NT2/D1 (cell line): ENCODE measurements around the gene ADAMTS20.

ENCODE experiments used
- DNase-seq: peaks from one replicate; pipeline ENCODE4 v3.0.0-alpha.2; 2011; ENCODE audit warnings: low read depth, low spot score
- H3K27me3 ChIP-seq: 2 replicates; pipeline ENCODE4 v1.6.0; 2011; ENCODE audit warnings: mild to moderate bottlenecking; ENCODE audit not compliant: insufficient read length, insufficient read depth
- H3K36me3 ChIP-seq: 2 replicates; pipeline ENCODE4 v1.6.1; 2011; ENCODE audit warnings: mild to moderate bottlenecking, low read length, mixed read lengths; ENCODE audit not compliant: insufficient read depth, insufficient read length
- H3K4me1 ChIP-seq: 2 replicates; pipeline ENCODE4 v1.5.1; 2011; ENCODE audit not compliant: insufficient read depth, insufficient read length
- H3K4me3 ChIP-seq: 2 replicates; pipeline ENCODE4 v1.5.1; 2011; ENCODE audit warnings: low read depth; ENCODE audit not compliant: insufficient read length
- H3K9ac ChIP-seq: 2 replicates; pipeline ENCODE4 v1.6.0; 2011; ENCODE audit warnings: low read depth; ENCODE audit not compliant: insufficient read length
- H3K9me3 ChIP-seq: 2 replicates; pipeline ENCODE4 v1.5.1; 2011; ENCODE audit warnings: mild to moderate bottlenecking, low read length; ENCODE audit not compliant: insufficient read depth
- SUZ12 ChIP-seq: IDR thresholded peaks from 2 replicates; pipeline ENCODE4 v1.6.1; 2011; ENCODE audit not compliant: insufficient read length, insufficient read depth; ENCODE audit errors: extremely low read depth
- YY1 ChIP-seq: IDR thresholded peaks from 2 replicates; pipeline ENCODE4 v1.6.1; 2011; ENCODE audit not compliant: insufficient read length, insufficient read depth
- ZNF274 ChIP-seq: IDR thresholded peaks from 2 replicates; pipeline ENCODE4 v1.6.1; 2011; ENCODE audit warnings: mild to moderate bottlenecking, low read depth, low read length

ADAMTS20 gene

DNA sequence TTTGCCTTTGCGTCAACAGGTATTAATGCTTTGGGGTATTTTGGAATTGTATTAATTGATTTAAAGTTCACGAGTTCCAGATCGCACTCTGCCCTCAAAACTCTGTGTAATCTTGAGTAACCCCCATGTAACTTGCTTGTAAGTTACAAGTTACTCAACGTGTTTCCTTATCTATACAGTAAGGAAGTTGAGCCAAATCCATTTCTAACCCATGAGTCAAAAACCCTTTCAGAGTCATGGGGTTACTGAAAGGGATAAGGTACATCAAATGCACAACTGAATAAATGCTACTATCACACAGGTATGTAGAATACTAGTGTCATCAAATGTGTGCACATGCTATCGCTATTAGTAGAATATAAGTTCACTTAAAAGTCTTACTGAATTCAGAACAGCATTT is 28.6 kb upstream of the ADAMTS20 start:
- H3K36me3 ChIP-seq = no peaks in the 10 kb centered on the region
- H3K9me3 ChIP-seq = no peaks in the 10 kb centered on the region
- H3K9ac ChIP-seq = no peak overlapping the region
- no peak overlapping the region for H3K4me3 ChIP-seq
- DNase-seq = no peak
- no peaks in the 10 kb centered on the region for H3K4me1 ChIP-seq
- no peaks in the 10 kb centered on the region for H3K27me3 ChIP-seq
- TF ChIP-seq ZNF274 (no peak), YY1 (no peak), SUZ12 (no peak)

DNA sequence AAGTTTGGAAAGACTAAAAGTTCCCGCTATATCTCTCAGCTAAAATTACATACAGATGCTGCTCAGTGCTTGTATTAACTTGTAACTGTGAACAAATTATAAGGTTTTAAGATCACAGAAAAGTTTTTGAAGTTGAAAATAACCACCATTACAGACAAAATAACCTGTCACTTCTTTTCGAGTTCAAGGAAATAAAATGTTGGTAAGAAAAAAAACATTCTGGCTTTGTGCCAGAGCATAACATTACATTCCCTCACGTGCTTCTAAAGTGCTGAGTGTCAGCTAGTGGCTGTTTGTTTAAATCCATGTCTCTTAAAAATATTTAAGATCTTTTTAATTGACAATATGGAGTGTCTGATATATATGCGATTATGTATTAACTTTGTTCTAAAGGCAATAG is 27.2 kb upstream of the ADAMTS20 start:
- Histone ChIP-seq H3K9ac (no peak overlapping the region), H3K36me3 (no peaks in the 10 kb centered on the region), H3K27me3 (no peaks in the 10 kb centered on the region), H3K4me3 (no peak overlapping the region), H3K9me3 (no peaks in the 10 kb centered on the region), H3K4me1 (no peaks in the 10 kb centered on the region)
- DNase-seq = no peak
- TF ChIP-seq ZNF274 = no peak

DNA sequence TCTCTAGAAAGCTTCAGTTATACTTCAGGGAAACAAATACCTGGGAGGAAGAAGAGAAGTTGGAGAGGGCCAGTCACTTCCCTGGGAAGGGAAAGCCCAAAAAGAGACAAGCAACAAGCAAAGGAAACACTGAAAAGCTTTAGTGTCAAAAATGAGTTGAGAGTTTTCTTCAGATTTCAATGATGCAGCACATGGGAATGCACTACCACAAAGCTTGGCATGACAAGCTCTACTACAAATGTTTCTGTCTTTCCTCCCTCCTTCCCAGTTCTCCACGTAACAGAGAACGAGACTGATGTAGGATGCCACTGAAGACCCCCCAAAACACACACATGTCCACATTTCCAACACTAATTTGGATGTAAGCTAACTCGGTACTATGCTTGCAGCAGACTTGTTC is 26.8 kb upstream of the ADAMTS20 start:
- TF ChIP-seq ZNF274 (no peak), SUZ12 (no peak), YY1 (no peak)
- Histone ChIP-seq H3K9ac (no peak overlapping the region), H3K27me3 (no peaks in the 10 kb centered on the region), H3K4me1 (no peaks in the 10 kb centered on the region), H3K36me3 (no peaks in the 10 kb centered on the region), H3K4me3 (no peak overlapping the region), H3K9me3 (no peaks in the 10 kb centered on the region)
- no peak for DNase-seq

DNA sequence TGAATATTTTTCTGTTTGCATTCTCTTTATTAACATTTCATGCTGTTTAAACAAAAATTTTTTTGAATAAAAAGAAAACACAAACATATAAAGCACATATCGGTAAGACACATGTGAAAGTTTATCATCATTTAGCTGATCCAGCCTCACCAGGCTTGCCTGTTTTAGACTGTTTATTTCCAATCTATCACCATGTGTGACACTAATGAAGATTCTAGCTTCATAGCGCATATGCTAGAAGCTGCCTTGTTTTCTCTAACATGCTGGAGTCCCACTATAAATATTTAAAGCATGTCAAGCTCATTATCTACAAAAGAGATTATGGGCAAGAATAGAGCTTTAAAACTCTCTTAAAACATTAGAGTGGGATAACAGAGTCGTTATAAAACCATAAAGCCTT is 25.4 kb upstream of the ADAMTS20 start:
- TF ChIP-seq SUZ12 = no peak
- no peak for TF ChIP-seq ZNF274
- TF ChIP-seq YY1 = no peak
- Histone ChIP-seq H3K9me3 (no peaks in the 10 kb centered on the region), H3K4me1 (no peaks in the 10 kb centered on the region), H3K27me3 (no peaks in the 10 kb centered on the region), H3K36me3 (no peaks in the 10 kb centered on the region), H3K4me3 (no peak overlapping the region), H3K9ac (no peak overlapping the region)
- no peak for DNase-seq

DNA sequence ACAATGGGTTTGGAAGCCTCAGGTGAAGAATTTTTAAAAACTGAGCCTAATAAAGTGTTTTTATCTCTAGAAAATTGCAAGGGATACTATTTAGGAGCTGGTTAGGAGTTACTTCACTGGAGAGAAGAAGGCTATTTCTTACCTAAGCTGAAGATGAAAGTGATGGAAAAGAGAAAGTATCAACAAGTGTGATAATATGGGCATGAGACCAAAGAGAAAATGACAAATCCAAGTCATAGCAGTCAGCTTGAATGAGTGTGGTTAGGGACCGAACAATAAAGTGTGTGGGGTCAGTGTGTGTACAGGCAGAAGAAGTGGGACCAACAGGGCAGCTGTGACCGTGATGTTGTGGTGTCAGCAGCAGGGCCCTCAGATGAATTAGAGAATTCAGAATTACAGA is 24.2 kb upstream of the ADAMTS20 start:
- Histone ChIP-seq H3K27me3 (no peaks in the 10 kb centered on the region), H3K9me3 (no peaks in the 10 kb centered on the region)

DNA sequence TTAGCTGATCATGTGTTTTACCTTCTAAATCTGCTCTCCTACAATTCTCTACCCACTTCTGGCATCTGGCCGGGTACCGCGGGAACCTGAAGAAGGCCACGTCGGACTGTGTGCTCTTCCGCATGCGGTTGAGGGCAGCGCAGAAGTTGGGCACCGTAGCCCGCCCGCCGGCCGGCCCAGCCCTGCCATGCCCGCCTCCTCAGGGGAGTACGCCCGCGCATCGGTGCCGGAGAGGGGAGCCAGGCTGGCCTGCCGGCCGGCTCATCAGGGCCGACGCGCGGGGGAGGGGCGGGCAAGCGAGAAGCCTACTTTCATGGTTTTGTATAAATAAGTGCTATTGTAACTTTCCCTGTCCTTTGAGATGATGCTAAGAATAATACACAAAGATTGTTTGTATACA is 19.9 kb upstream of the ADAMTS20 start:
- H3K36me3 ChIP-seq = no peaks in the 10 kb centered on the region
- H3K4me1 ChIP-seq = no peaks in the 10 kb centered on the region
- TF ChIP-seq ZNF274 (no peak), YY1 (no peak), SUZ12 (no peak)
- no peak for DNase-seq
- H3K27me3 ChIP-seq = no peaks in the 10 kb centered on the region
- no peak overlapping the region for H3K4me3 ChIP-seq
- no peaks in the 10 kb centered on the region for H3K9me3 ChIP-seq
- no peak overlapping the region for H3K9ac ChIP-seq

More for the DNA sequence above, 24.2 kb upstream of the ADAMTS20 start:
- H3K4me1 ChIP-seq = no peaks in the 10 kb centered on the region
- no peak overlapping the region for H3K4me3 ChIP-seq
- no peak overlapping the region for H3K9ac ChIP-seq
- TF ChIP-seq YY1 (no peak), SUZ12 (no peak), ZNF274 (no peak)
- H3K36me3 ChIP-seq = no peaks in the 10 kb centered on the region
- no peak for DNase-seq

DNA sequence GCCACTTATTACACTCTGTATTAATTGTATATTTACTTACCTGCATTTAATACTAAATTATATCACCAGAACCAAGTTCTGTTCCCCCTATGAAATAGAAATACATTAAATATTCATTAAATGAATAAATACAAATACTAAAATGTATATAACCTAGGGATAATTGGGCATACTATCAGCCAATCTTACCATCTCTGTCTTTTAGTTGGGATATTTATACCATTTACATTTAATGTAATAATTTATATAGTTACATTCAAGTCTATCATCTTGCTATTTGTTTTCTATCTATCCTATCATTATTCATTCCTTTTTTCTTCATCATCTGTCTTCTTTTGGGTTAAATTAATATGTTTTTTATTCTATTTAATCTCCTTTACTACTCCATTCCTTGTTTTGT is 4.1 kb upstream of the ADAMTS20 start:
- DNase-seq = no peak
- TF ChIP-seq SUZ12 (no peak), ZNF274 (no peak), YY1 (no peak)
- no peaks in the 10 kb centered on the region for H3K36me3 ChIP-seq
- H3K9me3 ChIP-seq = peaks cover 18% of the 10 kb centered on the region
- H3K4me3 ChIP-seq = no peak overlapping the region
- H3K9ac ChIP-seq = no peak overlapping the region
- peaks cover 27% of the 10 kb centered on the region for H3K27me3 ChIP-seq
- no peaks in the 10 kb centered on the region for H3K4me1 ChIP-seq

DNA sequence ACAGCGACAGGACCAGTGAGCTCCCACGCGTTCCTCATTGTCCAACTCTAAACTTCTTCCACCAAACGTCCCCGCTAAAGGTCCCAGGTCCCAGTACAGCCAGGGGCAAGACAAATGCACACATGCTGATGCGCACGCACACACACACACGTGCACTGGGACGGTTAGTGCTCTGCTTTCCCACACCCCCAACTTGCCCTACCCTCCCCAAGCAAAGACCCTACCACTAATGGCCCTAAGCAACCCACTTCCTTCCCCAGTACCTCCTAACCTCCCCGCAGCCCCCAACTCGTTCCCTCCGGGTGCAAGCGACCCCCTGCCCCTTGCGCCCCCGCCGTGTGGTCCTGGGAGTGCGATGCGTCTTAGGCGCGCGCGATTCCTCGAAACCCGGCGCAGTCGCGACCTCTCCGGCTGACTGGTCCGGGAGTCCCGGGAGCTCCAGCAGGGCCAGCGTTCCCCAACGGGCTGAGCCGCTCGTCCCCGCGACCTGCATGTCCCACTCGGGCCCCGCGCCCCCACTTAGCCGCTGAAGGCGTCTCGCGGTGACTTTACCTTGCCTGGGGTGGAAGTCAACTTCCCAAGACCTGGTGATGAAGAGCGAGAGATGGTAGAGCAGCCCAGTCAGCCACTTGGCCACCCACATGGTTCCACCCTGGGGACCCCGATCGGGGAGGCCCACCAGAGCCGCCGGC is 578 bp downstream of the ADAMTS20 start:
- Histone ChIP-seq H3K36me3 (no peaks in the 10 kb centered on the region), H3K9ac (peak overlapping the region; percentile 85), H3K9me3 (peaks cover 10% of the 10 kb centered on the region; the same call in 1 of the 2 replicates), H3K27me3 (peaks cover 36% of the 10 kb centered on the region), H3K4me3 (peak overlapping the region; percentile 85), H3K4me1 (no peaks in the 10 kb centered on the region)
- no peak for TF ChIP-seq SUZ12
- TF ChIP-seq YY1 = no peak
- TF ChIP-seq ZNF274 = no peak
- DNase-seq = peak; percentile 16
